ENCODE measurements around the gene SIGLEC5.

Gene SIGLEC5

DNA sequence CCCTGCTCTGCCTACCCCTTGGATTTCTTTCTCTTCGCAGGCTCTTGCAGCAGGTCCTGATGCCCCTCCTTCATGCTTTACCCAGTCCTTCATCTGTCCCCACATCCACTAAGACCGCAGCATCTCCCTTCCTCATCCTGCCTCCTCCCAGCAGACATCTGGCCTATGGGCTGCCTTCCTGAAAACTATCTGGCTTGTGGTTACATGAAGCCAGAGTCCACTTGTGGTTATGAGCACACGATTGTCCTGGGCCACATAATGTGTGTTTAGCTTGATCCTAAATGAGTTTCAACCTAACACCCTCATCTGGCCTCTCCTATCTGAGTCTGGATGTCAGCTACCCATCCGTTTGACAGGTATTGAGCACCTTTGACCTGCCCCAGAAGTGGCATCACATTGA lies 64.6 kb downstream of the SIGLEC5 start:
- TF ChIP-seq TAF1 (IDR thresholded peaks at IDR 0.05; ENCODE audit: low read depth): no peak
- no peak for TF ChIP-seq TCF12 (IDR thresholded peaks at IDR 0.05; ENCODE audit: low read depth)
- TF ChIP-seq YY1 (IDR thresholded peaks at IDR 0.05; ENCODE audit: low read depth): no peak

DNA sequence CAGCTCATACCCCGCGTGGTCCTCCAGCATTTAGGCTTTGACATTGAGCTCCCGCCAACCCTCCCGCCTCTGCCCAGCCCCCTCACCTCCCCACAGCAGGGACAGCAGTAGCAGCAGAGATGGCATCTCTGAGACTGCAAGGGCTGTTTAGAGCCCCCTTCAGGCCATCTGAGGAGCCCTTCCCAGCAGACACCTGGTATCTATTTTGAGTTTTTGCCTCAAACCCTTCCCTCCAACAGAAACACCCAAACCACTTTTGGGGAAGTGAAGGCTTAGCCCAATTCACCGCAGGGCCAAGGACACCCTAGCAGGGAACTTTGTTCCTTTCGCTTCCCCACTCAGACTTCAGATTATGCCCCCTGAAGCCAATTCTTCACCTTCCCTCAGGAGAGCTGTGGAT lies 65.4 kb downstream of the SIGLEC5 start:
- TF ChIP-seq YY1 (IDR thresholded peaks at IDR 0.05; ENCODE audit: low read depth) (no peak), TEAD4 (IDR thresholded peaks at IDR 0.05) (no peak), TAF1 (IDR thresholded peaks at IDR 0.05; ENCODE audit: low read depth) (no peak)

All from Ishikawa (cell line).